Progenitor cell of endocrine pancreas (in vitro differentiated cells): Measurements from ENCODE around the gene FBXO4. TPM values are rescaled to one million over a fixed set of nuclear protein-coding genes. Genes with fewer than 3 reads are reported as not detected.

Experiments
- DNase-seq: peaks from one replicate; pipeline ENCODE4 v3.0.0; 2021; ENCODE audit warnings: low spot score; ENCODE audit not compliant: unreplicated experiment
- H3K27ac Mint-ChIP-seq: 2 replicates; pipeline ENCODE4 v1.8.0; 2021; ENCODE audit warnings: mild to moderate bottlenecking, moderate library complexity, mixed read lengths
- H3K27me3 Mint-ChIP-seq: 2 replicates; pipeline ENCODE4 v1.8.0; 2021; ENCODE audit warnings: mixed read lengths
- H3K36me3 Mint-ChIP-seq: 2 replicates; pipeline ENCODE4 v1.8.0; 2022; ENCODE audit warnings: mixed read lengths; ENCODE audit not compliant: insufficient read depth
- H3K4me1 Mint-ChIP-seq: 2 replicates; pipeline ENCODE4 v1.8.0; 2021; ENCODE audit warnings: low read depth, mixed read lengths
- H3K4me3 Mint-ChIP-seq: 2 replicates; pipeline ENCODE4 v1.8.0; 2021; ENCODE audit warnings: low read depth, mild to moderate bottlenecking, moderate library complexity, mixed read lengths
- H3K9me3 Mint-ChIP-seq: 2 replicates; pipeline ENCODE4 v1.8.0; 2021; ENCODE audit warnings: low read depth, mixed read lengths
- total RNA-seq: library from RNA; stranded (reverse); gene quantifications from 2 replicates; pipeline ENCODE4 v1.2.1, GENCODE V29; 2021
- TF ChIP-seq, protein P1 (sequence below): fragments of 200-600 bp; sonication (generic); IDR thresholded peaks from one replicate; pipeline ENCODE4 v1.5.0; 2021; ENCODE audit warnings: antibody characterized with exemption, mild to moderate bottlenecking; ENCODE audit not compliant: unreplicated experiment

The FBXO4 gene
- total RNA-seq, 1 donor from 2014 or later: 6.9 TPM

DNA sequence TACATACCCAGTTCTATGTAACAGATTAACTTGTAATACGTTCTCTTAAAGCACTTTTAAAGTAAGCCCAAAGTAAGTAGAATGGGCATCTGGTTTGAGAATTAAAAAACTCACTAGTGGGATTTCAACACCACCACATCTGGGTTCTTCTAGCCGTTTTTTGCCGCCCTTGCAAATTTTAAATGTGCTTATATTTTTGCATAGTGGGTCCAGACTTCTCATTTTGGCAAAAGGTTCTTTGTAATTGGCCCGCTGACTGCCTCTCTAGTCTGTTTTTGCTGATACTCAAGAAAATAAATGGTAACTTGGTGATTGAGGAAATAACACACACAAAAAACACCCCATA, 582 bp upstream of the FBXO4 start:
- Mint-ChIP-seq H3K4me3 (peak overlapping the region; percentile 85), H3K4me1 (peaks cover 12% of the 10 kb centered on the region), H3K36me3 (peaks cover 4% of the 10 kb centered on the region), H3K27ac (peak overlapping the region; percentile 27), H3K9me3 (no peaks in the 10 kb centered on the region), H3K27me3 (no peaks in the 10 kb centered on the region)
- TF ChIP-seq, protein P1, sequence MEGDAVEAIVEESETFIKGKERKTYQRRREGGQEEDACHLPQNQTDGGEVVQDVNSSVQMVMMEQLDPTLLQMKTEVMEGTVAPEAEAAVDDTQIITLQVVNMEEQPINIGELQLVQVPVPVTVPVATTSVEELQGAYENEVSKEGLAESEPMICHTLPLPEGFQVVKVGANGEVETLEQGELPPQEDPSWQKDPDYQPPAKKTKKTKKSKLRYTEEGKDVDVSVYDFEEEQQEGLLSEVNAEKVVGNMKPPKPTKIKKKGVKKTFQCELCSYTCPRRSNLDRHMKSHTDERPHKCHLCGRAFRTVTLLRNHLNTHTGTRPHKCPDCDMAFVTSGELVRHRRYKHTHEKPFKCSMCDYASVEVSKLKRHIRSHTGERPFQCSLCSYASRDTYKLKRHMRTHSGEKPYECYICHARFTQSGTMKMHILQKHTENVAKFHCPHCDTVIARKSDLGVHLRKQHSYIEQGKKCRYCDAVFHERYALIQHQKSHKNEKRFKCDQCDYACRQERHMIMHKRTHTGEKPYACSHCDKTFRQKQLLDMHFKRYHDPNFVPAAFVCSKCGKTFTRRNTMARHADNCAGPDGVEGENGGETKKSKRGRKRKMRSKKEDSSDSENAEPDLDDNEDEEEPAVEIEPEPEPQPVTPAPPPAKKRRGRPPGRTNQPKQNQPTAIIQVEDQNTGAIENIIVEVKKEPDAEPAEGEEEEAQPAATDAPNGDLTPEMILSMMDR: no peak
- DNase-seq: no peak

DNA sequence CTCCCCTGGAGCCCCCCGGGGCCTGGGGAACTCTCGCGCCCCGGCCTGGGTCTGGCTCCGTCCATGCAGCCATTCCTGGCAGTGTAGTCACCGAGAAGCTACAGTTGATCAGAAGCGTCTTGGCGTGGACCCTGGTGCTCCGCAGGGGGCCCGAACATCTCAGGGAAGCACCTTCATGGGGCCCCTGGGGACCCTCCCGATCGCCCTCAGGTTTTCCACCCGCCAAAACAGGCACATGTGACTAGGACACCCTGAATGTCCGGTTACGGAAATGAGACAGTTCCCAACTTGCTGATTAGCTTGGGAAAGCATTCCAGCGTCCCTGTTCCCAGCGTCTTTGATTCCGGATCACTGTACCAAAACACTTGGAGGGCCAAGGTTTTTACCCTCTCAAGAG, 472 bp downstream of the FBXO4 start:
- no peak for DNase-seq
- TF ChIP-seq, protein P1: no peak
- H3K27me3 Mint-ChIP-seq: no peaks in the 10 kb centered on the region
- H3K4me1 Mint-ChIP-seq: peaks cover 12% of the 10 kb centered on the region
- H3K4me3 Mint-ChIP-seq: peak overlapping the region; percentile 85
- no peaks in the 10 kb centered on the region for H3K9me3 Mint-ChIP-seq
- peaks cover 6% of the 10 kb centered on the region for H3K36me3 Mint-ChIP-seq
- H3K27ac Mint-ChIP-seq: peak overlapping the region; percentile 91

DNA sequence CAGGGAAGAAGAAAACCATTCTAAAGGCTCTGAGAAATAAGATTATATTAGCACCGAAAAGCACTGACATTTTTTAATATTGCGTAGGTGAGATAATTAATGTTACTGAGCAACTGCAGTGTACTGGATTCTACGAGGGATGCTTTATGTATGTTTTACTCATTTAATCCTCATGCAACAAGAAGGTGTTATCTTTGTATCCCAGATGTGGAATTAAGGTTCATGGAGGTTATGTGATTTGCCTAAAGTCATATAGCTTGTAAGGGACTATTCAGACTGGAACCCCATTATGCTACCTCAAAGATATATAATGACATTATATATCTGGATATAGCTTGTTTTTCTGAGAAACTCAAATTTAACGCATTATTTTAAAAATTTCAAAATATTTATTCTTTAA, 2.5 kb downstream of the FBXO4 start:
- no peaks in the 10 kb centered on the region for H3K27me3 Mint-ChIP-seq
- H3K27ac Mint-ChIP-seq: no peak overlapping the region
- DNase-seq: no peak
- no peaks in the 10 kb centered on the region for H3K9me3 Mint-ChIP-seq
- TF ChIP-seq, protein P1: no peak
- H3K4me3 Mint-ChIP-seq: no peak overlapping the region
- H3K4me1 Mint-ChIP-seq: peaks cover 12% of the 10 kb centered on the region
- peaks cover 10% of the 10 kb centered on the region for H3K36me3 Mint-ChIP-seq

DNA sequence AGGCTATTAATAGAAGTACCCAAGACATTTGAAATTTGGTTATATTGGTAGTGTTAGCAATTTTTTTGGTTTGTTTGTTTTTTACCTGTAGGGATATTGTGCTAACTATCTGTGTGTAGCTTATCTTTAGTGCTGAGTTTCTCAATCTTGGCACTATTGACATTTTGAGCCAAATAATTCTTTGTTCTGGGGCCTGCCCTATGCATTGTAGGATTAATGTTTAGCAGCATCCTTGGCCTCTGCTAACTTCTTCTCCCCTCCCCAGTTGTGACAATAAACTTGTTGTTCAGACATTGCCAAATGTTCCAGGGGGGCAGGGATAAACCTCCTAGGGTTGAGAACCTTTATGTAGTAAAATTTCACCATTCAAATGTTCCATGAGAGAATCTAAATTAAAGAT, 4.0 kb downstream of the FBXO4 start:
- Mint-ChIP-seq H3K27ac (no peak overlapping the region), H3K9me3 (no peaks in the 10 kb centered on the region), H3K27me3 (no peaks in the 10 kb centered on the region), H3K36me3 (peaks cover 10% of the 10 kb centered on the region), H3K4me3 (no peak overlapping the region), H3K4me1 (peaks cover 12% of the 10 kb centered on the region)
- DNase-seq: no peak
- TF ChIP-seq, protein P1: no peak

DNA sequence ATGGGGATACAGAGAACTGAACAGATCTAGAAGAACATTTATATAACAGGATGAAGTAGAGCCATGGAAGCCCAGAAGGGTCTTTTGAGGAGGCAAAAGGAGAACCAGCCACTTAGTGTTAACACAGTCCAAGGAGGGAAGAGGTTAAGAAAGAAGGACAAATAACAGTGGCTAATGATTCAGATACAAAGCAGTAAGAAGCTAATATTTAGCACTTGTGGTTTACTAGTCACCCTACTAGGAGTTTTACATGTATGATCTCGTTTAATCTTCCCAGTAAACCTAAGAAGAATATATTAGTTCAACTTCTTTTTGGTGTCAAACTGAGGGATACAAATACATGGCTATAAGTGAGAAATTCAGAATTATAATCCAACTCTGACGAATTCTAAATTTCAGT, 7.7 kb downstream of the FBXO4 start:
- no peak for DNase-seq
- no peaks in the 10 kb centered on the region for H3K9me3 Mint-ChIP-seq
- peaks cover 10% of the 10 kb centered on the region for H3K36me3 Mint-ChIP-seq
- no peak overlapping the region for H3K27ac Mint-ChIP-seq
- TF ChIP-seq, protein P1: no peak
- no peak overlapping the region for H3K4me3 Mint-ChIP-seq
- H3K4me1 Mint-ChIP-seq: peaks cover 7% of the 10 kb centered on the region
- no peaks in the 10 kb centered on the region for H3K27me3 Mint-ChIP-seq
